Esophagus (tissue), 2 donors: ENCODE measurements around the gene SSR4. TPM values are rescaled to one million over a fixed set of nuclear protein-coding genes. Genes with fewer than 3 reads are reported as not detected.

Experiments
- H3K27ac ChIP-seq, 2 donors: one replicate each; pipeline ENCODE4 v1.5.1; 2013; ENCODE audit warnings: low read depth in 2 of 2, mild to moderate bottlenecking in 2 of 2, inconsistent platforms in 1 of 2, low read length in 1 of 2, moderate library complexity in 1 of 2
- H3K27me3 ChIP-seq, 2 donors: one replicate each; pipeline ENCODE4 v1.6.1; 2013; ENCODE audit warnings: low read length in 2 of 2, control low read depth in 1 of 2, mild to moderate bottlenecking in 1 of 2; ENCODE audit not compliant: insufficient read depth in 2 of 2, control insufficient read depth in 1 of 2
- H3K36me3 ChIP-seq, 2 donors: one replicate each; pipeline ENCODE4 v1.6.1; 2013; ENCODE audit warnings: low read length in 1 of 2; ENCODE audit not compliant: control insufficient read depth in 2 of 2, insufficient read depth in 2 of 2
- H3K4me1 ChIP-seq, 2 donors: one replicate each; pipeline ENCODE4 v1.6.1; 2013; ENCODE audit warnings: low read length in 1 of 2; ENCODE audit not compliant: control insufficient read depth in 2 of 2, insufficient read depth in 2 of 2
- H3K4me3 ChIP-seq, 2 donors: one replicate each; pipeline ENCODE4 v1.5.1; 2013; ENCODE audit warnings: low read length in 2 of 2, mild to moderate bottlenecking in 2 of 2, low read depth in 1 of 2, moderate library complexity in 1 of 2
- H3K9me3 ChIP-seq, 2 donors: one replicate each; pipeline ENCODE4 v1.6.1; 2013; ENCODE audit warnings: mild to moderate bottlenecking in 2 of 2, low read depth in 1 of 2, low read length in 1 of 2, moderate library complexity in 1 of 2; ENCODE audit not compliant: control insufficient read depth in 2 of 2, insufficient read depth in 1 of 2
- WGBS, 2 donors: extraction: QIAGEN DNeasy Blood & Tissue Kit; methylation state at CpG; one replicate each; pipeline ENCODE4 v1.1.7; 2013; 5-methylcytosine and 5-hydroxymethylcytosine counted together
- polyA plus RNA-seq, 2 donors: library from polyadenylated mRNA; stranded (reverse); fragments of 200-250 nt; gene quantifications; one replicate each; pipeline ENCODE4 v1.2.3, GENCODE V29; 2013
- donor health status: healthy with polysubstance abuse.
- donor health status: Bipolar disorder and iron deficiency.

The SSR4 gene
- polyA plus RNA-seq, 2 donors: 308 to 359 TPM

GRCh38 chrX:153825042-153825441 is 30.6 kb downstream of the SSR4 start:
- 85 to 86% methylated on average over 8 of the region's 8 CpGs for WGBS, 2 donors
- Histone ChIP-seq H3K4me1 (peaks cover 0 to 3% of the 10 kb centered on the region in 2 donors), H3K4me3 (no peak overlapping the region), H3K27ac (no peak overlapping the region), H3K9me3 (peaks cover 0 to 6% of the 10 kb centered on the region in 2 donors), H3K27me3 (peaks cover 0 to 3% of the 10 kb centered on the region in 2 donors), H3K36me3 (no peaks in the 10 kb centered on the region)

GRCh38 chrX:153827016-153827415 is 32.5 kb downstream of the SSR4 start:
- Histone ChIP-seq H3K9me3 (peaks cover 0 to 12% of the 10 kb centered on the region in 2 donors), H3K4me1 (peaks cover 0 to 4% of the 10 kb centered on the region in 2 donors), H3K27ac (no peak overlapping the region), H3K36me3 (no peaks in the 10 kb centered on the region), H3K4me3 (no peak overlapping the region), H3K27me3 (peaks cover 0 to 2% of the 10 kb centered on the region in 2 donors)
- WGBS, 2 donors: 65 to 74% methylated on average over 3 of the region's 3 CpGs

- 78 to 93% methylated on average over 9 of the region's 9 CpGs for WGBS, 2 donors
- Histone ChIP-seq H3K27ac (no peak overlapping the region), H3K27me3 (peaks cover 0 to 2% of the 10 kb centered on the region in 2 donors), H3K36me3 (no peaks in the 10 kb centered on the region), H3K4me1 (peaks cover 0 to 4% of the 10 kb centered on the region in 2 donors), H3K4me3 (no peak overlapping the region), H3K9me3 (peaks cover 0 to 15% of the 10 kb centered on the region in 2 donors)
Observed at GRCh38 chrX:153827903-153828302, 33.4 kb downstream of the SSR4 start.

GRCh38 chrX:153828308-153828707 is 33.8 kb downstream of the SSR4 start:
- Histone ChIP-seq H3K27ac (no peak overlapping the region), H3K9me3 (peaks cover 0 to 16% of the 10 kb centered on the region in 2 donors), H3K4me3 (no peak overlapping the region), H3K4me1 (peaks cover 0 to 4% of the 10 kb centered on the region in 2 donors), H3K27me3 (peaks cover 0 to 2% of the 10 kb centered on the region in 2 donors), H3K36me3 (no peaks in the 10 kb centered on the region)
- WGBS, 2 donors: 50 to 61% methylated on average over 17 of the region's 17 CpGs

- Histone ChIP-seq H3K9me3 (peaks cover 0 to 16% of the 10 kb centered on the region in 2 donors), H3K27ac (peak overlapping the region in 1 of 2 donors; percentile 5), H3K27me3 (peaks cover 0 to 2% of the 10 kb centered on the region in 2 donors), H3K4me3 (peak overlapping the region in 1 of 2 donors; percentile 4), H3K36me3 (no peaks in the 10 kb centered on the region), H3K4me1 (peaks cover 0 to 4% of the 10 kb centered on the region in 2 donors)
- 11 to 24% methylated on average over 29 to 50 of the region's 50 CpGs for WGBS, 2 donors
Observed at GRCh38 chrX:153828723-153829548, 34.5 kb downstream of the SSR4 start.

GRCh38 chrX:153829549-153829798 is 35.0 kb downstream of the SSR4 start:
- Histone ChIP-seq H3K4me3 (peak overlapping the region; percentile 4 to 26), H3K36me3 (no peaks in the 10 kb centered on the region), H3K27ac (no peak overlapping the region), H3K4me1 (peaks cover 0 to 4% of the 10 kb centered on the region in 2 donors), H3K27me3 (peaks cover 0 to 2% of the 10 kb centered on the region in 2 donors), H3K9me3 (peaks cover 0 to 16% of the 10 kb centered on the region in 2 donors)
- 1 to 32% methylated on average over 15 to 27 of the region's 27 CpGs for WGBS, 2 donors

GRCh38 chrX:153829799-153830639 is 35.6 kb downstream of the SSR4 start, which contains the start of gene PDZD4:
TSS of gene PDZD4 (minus strand) at chrX:153830544. CDS start at chrX:153830298, 246 bp downstream.
- H3K27me3 ChIP-seq: peaks cover 0 to 2% of the 10 kb centered on the region in 2 donors
- WGBS, 2 donors: 1 to 19% methylated on average over 57 to 96 of the region's 97 CpGs

GRCh38 chrX:153830640-153831428 is 36.4 kb downstream of the SSR4 start:
- Histone ChIP-seq H3K27ac (no peak overlapping the region), H3K27me3 (peaks cover 0 to 2% of the 10 kb centered on the region in 2 donors), H3K4me3 (peak overlapping the region in 1 of 2 donors; percentile 23), H3K36me3 (no peaks in the 10 kb centered on the region), H3K9me3 (peaks cover 0 to 16% of the 10 kb centered on the region in 2 donors), H3K4me1 (peaks cover 0 to 4% of the 10 kb centered on the region in 2 donors)
- WGBS, 2 donors: 3 to 22% methylated on average over 19 to 97 of the region's 102 CpGs

More at GRCh38 chrX:153829799-153830639, 35.6 kb downstream of the SSR4 start, which contains the start of gene PDZD4:
- Histone ChIP-seq H3K9me3 (peaks cover 0 to 16% of the 10 kb centered on the region in 2 donors), H3K27ac (no peak within 1 kb of the TSS), H3K4me1 (peaks cover 0 to 4% of the 10 kb centered on the region in 2 donors), H3K4me3 (peak within 1 kb of the TSS; percentile 23 to 26), H3K36me3 (no peaks in the 10 kb centered on the region)
